Measurements from ENCODE around the gene IFNAR1. TPM values are rescaled to one million over a fixed set of nuclear protein-coding genes. Genes with fewer than 3 reads are reported as not detected.

IFNAR1 gene
- total and polyA plus RNA-seq, 2 experiments from 2014 or later: 24.0 to 65.1 TPM

DNA sequence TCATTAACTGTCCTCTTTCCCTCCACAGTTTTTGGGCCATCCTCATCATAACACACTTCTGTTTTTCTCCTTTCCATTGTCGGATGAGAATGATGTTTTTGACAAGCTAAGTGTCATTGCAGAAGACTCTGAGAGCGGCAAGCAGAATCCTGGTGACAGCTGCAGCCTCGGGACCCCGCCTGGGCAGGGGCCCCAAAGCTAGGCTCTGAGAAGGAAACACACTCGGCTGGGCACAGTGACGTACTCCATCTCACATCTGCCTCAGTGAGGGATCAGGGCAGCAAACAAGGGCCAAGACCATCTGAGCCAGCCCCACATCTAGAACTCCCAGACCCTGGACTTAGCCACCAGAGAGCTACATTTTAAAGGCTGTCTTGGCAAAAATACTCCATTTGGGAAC, 28.6 kb upstream of the IFNAR1 start:
- in situ Hi-C loops (cut with MboI): no loop called here
- no peaks in the 10 kb centered on the region for H3K9me3 ChIP-seq (ENCODE audit: low read depth)
- H3K27me3 ChIP-seq (replicated peaks; ENCODE audit: insufficient read depth): no peaks in the 10 kb centered on the region
- no peak for TF ChIP-seq EZH2phosphoT487 (IDR thresholded peaks at IDR 0.05; ENCODE audit: insufficient read depth, low read depth)
- TF ChIP-seq EZH2 (IDR thresholded peaks at IDR 0.05; ENCODE audit: insufficient read depth, poor library complexity, severe bottlenecking): no peak
- no peak overlapping the region for H2AFZ ChIP-seq
- H3K9me2 ChIP-seq (ENCODE audit: insufficient read depth): no peaks in the 10 kb centered on the region
- H3K27ac ChIP-seq: no peak overlapping the region
- H3K4me2 ChIP-seq (ENCODE audit: unreplicated experiment): no peak overlapping the region
- no peaks in the 10 kb centered on the region for H3K36me3 ChIP-seq (ENCODE audit: low read depth)
- H3F3A ChIP-seq (ENCODE audit: insufficient read depth): no peaks in the 10 kb centered on the region
- no peak overlapping the region for H3K9ac ChIP-seq
- no peaks in the 10 kb centered on the region for H3K4me1 ChIP-seq (ENCODE audit: insufficient read depth)
- H3K4me3 ChIP-seq: no peak overlapping the region
- WGBS, 2 experiments (ENCODE audit: low coverage in 1 of 2, low lambda C conversion rate in 2 of 2, missing lambda C conversion rate in 2 of 2): 83 to 86% methylated on average over 6 of the region's 6 CpGs
- H3K79me2 ChIP-seq (ENCODE audit: insufficient read depth): no peaks in the 10 kb centered on the region
- DNase-seq: no peak
- H4K20me1 ChIP-seq (ENCODE audit: insufficient read depth): no peaks in the 10 kb centered on the region

DNA sequence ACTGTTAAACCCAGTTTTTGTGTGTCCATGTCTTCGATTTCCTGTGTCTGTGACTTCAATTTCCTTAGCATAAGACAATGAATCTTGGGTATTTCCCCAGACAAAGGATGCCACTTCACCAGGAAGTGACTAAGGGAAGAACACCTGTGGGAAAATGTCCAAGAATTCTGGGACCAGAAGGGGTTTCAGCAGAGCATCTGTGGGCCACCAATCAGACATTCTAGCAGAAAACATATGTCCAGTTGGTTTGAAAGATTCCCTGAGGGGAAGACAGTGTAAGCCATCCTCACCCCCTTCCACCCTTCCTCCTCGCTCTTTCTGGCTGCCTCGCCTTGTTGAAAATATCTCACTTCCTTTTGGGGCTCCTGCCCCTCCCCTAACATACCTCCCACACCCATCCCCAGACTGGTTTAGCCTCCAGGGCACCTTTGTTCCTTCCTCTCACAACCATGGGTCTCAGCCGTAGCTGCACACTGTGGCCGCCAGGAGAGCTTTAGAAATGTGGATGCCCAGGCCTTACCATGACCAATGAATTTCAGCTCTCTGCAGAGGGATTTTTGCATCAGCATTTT, 25.5 kb upstream of the IFNAR1 start:
- no peaks in the 10 kb centered on the region for H3K79me2 ChIP-seq (ENCODE audit: insufficient read depth)
- H3K36me3 ChIP-seq (ENCODE audit: low read depth): no peaks in the 10 kb centered on the region
- in situ Hi-C loops (cut with MboI): no loop called here
- WGBS, 2 experiments (ENCODE audit: low coverage in 1 of 2, low lambda C conversion rate in 2 of 2, missing lambda C conversion rate in 2 of 2): 91 to 96% methylated on average over 5 of the region's 5 CpGs
- no peak overlapping the region for H2AFZ ChIP-seq
- H3K4me2 ChIP-seq (ENCODE audit: unreplicated experiment): no peak overlapping the region
- H3F3A ChIP-seq (ENCODE audit: insufficient read depth): no peaks in the 10 kb centered on the region
- no peak overlapping the region for H3K9ac ChIP-seq
- no peaks in the 10 kb centered on the region for H4K20me1 ChIP-seq (ENCODE audit: insufficient read depth)
- no peaks in the 10 kb centered on the region for H3K9me2 ChIP-seq (ENCODE audit: insufficient read depth)
- no peak overlapping the region for H3K27ac ChIP-seq
- TF ChIP-seq EZH2phosphoT487 (IDR thresholded peaks at IDR 0.05; ENCODE audit: insufficient read depth, low read depth): no peak
- DNase-seq: no peak
- H3K4me3 ChIP-seq: no peak overlapping the region
- H3K9me3 ChIP-seq (ENCODE audit: low read depth): no peaks in the 10 kb centered on the region
- no peaks in the 10 kb centered on the region for H3K4me1 ChIP-seq (ENCODE audit: insufficient read depth)
- H3K27me3 ChIP-seq (replicated peaks; ENCODE audit: insufficient read depth): no peaks in the 10 kb centered on the region

DNA sequence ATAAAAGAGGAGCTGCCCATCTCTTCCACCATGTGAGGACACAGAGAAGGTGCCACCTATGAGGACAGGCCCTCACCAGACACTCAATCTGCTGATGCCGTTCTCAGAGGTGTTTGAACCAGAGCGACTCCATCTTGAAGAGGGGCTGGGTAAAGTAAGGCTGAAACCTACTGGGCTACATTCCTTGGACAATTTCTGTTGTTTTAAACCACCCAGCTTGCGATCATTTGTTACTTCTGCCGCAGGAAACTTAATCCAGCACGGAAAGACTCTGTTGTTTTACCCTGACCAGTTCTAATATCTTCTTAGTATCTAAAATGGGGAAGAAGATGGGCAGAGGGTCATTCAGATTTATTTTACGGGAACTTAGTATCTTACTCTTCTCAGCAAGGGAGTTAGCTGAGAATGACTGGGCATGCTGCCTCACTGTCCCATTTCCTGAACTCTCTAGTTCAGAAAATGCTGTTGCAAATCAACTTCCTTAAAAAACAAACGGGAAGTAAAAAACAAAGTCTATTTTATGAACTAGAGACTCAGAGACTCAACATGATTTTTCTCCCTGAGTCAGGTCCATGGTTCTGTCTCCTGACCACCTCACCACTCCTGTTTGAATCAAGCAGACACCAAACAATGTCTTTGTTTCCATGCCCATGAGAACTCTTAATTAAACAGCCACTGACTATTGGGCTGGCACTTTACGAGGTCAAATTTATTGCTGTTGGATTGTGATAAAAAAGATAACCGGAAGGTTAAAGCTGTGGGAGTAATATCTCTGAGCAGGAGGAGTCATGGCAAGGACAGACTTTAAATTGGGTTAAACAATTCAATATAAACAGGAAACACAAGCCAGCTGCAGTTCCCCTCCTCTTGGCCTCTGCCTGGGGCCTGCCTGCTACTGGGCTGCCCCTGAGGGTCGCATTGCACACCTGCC, 23.8 kb upstream of the IFNAR1 start:
- H3K9ac ChIP-seq: no peak overlapping the region
- no peak for DNase-seq
- H2AFZ ChIP-seq: peak overlapping the region; percentile 27; the same call in 1 of the 2 replicates
- TF ChIP-seq EZH2 (IDR thresholded peaks at IDR 0.05; ENCODE audit: insufficient read depth, poor library complexity, severe bottlenecking) (no peak), EZH2phosphoT487 (IDR thresholded peaks at IDR 0.05; ENCODE audit: insufficient read depth, low read depth) (no peak)
- no peaks in the 10 kb centered on the region for H3K9me2 ChIP-seq (ENCODE audit: insufficient read depth)
- in situ Hi-C loops (cut with MboI): no loop called here
- H3K27me3 ChIP-seq (replicated peaks; ENCODE audit: insufficient read depth): no peaks in the 10 kb centered on the region
- no peak overlapping the region for H3K4me3 ChIP-seq
- H3K9me3 ChIP-seq (ENCODE audit: low read depth): no peaks in the 10 kb centered on the region
- H4K20me1 ChIP-seq (ENCODE audit: insufficient read depth): no peaks in the 10 kb centered on the region
- no peaks in the 10 kb centered on the region for H3K36me3 ChIP-seq (ENCODE audit: low read depth)
- H3K79me2 ChIP-seq (ENCODE audit: insufficient read depth): no peaks in the 10 kb centered on the region
- 42 to 46% methylated on average over 10 of the region's 10 CpGs for WGBS, 2 experiments (ENCODE audit: low coverage in 1 of 2, low lambda C conversion rate in 2 of 2, missing lambda C conversion rate in 2 of 2)
- H3K27ac ChIP-seq: no peak overlapping the region
- H3F3A ChIP-seq (ENCODE audit: insufficient read depth): no peaks in the 10 kb centered on the region
- no peaks in the 10 kb centered on the region for H3K4me1 ChIP-seq (ENCODE audit: insufficient read depth)
- no peak overlapping the region for H3K4me2 ChIP-seq (ENCODE audit: unreplicated experiment)

DNA sequence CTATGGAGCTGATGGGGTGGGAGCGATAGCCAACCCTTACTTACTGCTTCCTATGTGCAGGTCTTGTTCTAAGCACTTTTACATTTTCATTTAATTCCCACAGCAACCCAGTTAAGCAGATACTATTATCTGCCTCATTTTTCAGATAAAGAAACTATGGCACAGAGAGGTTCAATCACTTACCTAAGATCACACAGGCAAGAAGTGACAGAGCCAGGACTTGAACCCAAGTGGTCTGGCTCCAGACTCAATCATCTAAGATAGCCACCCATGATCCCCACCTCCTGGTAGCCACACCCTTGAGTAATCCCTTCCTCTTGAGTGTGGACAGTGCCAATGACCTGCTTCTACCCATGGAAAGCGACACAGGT, 23.2 kb upstream of the IFNAR1 start:
- Histone ChIP-seq H3K4me3 (no peak overlapping the region), H3K9me3 (ENCODE audit: low read depth) (no peaks in the 10 kb centered on the region), H3K36me3 (ENCODE audit: low read depth) (no peaks in the 10 kb centered on the region), H3K79me2 (ENCODE audit: insufficient read depth) (no peaks in the 10 kb centered on the region), H4K20me1 (ENCODE audit: insufficient read depth) (no peaks in the 10 kb centered on the region), H2AFZ (no peak overlapping the region), H3K4me2 (ENCODE audit: unreplicated experiment) (no peak overlapping the region), H3K4me1 (ENCODE audit: insufficient read depth) (no peaks in the 10 kb centered on the region), H3K27me3 (replicated peaks; ENCODE audit: insufficient read depth) (no peaks in the 10 kb centered on the region), H3K9ac (no peak overlapping the region), H3K9me2 (ENCODE audit: insufficient read depth) (no peaks in the 10 kb centered on the region), H3F3A (ENCODE audit: insufficient read depth) (no peaks in the 10 kb centered on the region), H3K27ac (no peak overlapping the region)
- 92 to 93% methylated on average over 2 of the region's 2 CpGs for WGBS, 2 experiments (ENCODE audit: low coverage in 1 of 2, low lambda C conversion rate in 2 of 2, missing lambda C conversion rate in 2 of 2)
- DNase-seq: no peak
- in situ Hi-C loops (cut with MboI): no loop called here
- TF ChIP-seq EZH2phosphoT487 (IDR thresholded peaks at IDR 0.05; ENCODE audit: insufficient read depth, low read depth): no peak
- TF ChIP-seq EZH2 (IDR thresholded peaks at IDR 0.05; ENCODE audit: insufficient read depth, poor library complexity, severe bottlenecking): no peak
